DMS 273 (cell line): ENCODE results near the gene SLC7A7.
A peak's percentile ranks its signal among the peaks of the same experiment; 100 is the strongest.
"Not testable (repeated sequence)": the region's sequence is repeated elsewhere in the genome, so short reads cannot be mapped to it uniquely, and the experiment has no call there.

Experiments
- DNase-seq: peaks from one replicate; lab custom pipeline; 2025; ENCODE audit not compliant: unreplicated experiment; lab: John Stamatoyannopoulos, UW

SLC7A7 gene

GRCh38 chr14:22793976-22794375, 21.3 kb downstream of the SLC7A7 start:
- DNase-seq = no peak

GRCh38 chr14:22793550-22793949, 21.7 kb downstream of the SLC7A7 start:
- DNase-seq = not testable (repeated sequence)

- DNase-seq = no peak
These were observed 23.1 kb downstream of the SLC7A7 start for GRCh38 chr14:22792158-22792557.

GRCh38 chr14:22791301-22791700, 23.9 kb downstream of the SLC7A7 start:
- DNase-seq = peak; percentile 36

GRCh38 chr14:22786685-22787084, 28.6 kb downstream of the SLC7A7 start:
- no peak for DNase-seq

- DNase-seq = no peak
These were observed 33.8 kb downstream of the SLC7A7 start for GRCh38 chr14:22781301-22781991.

GRCh38 chr14:22780941-22781300, 34.3 kb downstream of the SLC7A7 start:
- DNase-seq = no peak

GRCh38 chr14:22780105-22780679, 35.0 kb downstream of the SLC7A7 start:
- no peak for DNase-seq

GRCh38 chr14:22778084-22778483, 37.2 kb downstream of the SLC7A7 start:
- DNase-seq = no peak

GRCh38 chr14:22776849-22777248, 38.4 kb downstream of the SLC7A7 start:
- not testable (repeated sequence) for DNase-seq

GRCh38 chr14:22776215-22776614, 39.0 kb downstream of the SLC7A7 start:
- no peak for DNase-seq

- DNase-seq = no peak
These were observed 41.1 kb downstream of the SLC7A7 start for GRCh38 chr14:22774011-22774706.

GRCh38 chr14:22773162-22774010, 41.8 kb downstream of the SLC7A7 start:
- no peak for DNase-seq

- no peak for DNase-seq
These were observed 42.5 kb downstream of the SLC7A7 start for GRCh38 chr14:22772725-22773124.

GRCh38 chr14:22770481-22771187, 44.6 kb downstream of the SLC7A7 start:
- no peak for DNase-seq

- DNase-seq = no peak
These were observed 45.9 kb downstream of the SLC7A7 start for GRCh38 chr14:22769369-22769768.

- no peak for DNase-seq
These were observed 46.3 kb downstream of the SLC7A7 start for GRCh38 chr14:22768947-22769346.

GRCh38 chr14:22767323-22767589, 48.0 kb downstream of the SLC7A7 start:
- no peak for DNase-seq

GRCh38 chr14:22766457-22767322, 48.5 kb downstream of the SLC7A7 start, which contains the start of gene OXA1L:
TSS of gene OXA1L (plus strand) at chr14:22766688. CDS start at chr14:22766702, 14 bp downstream.
- DNase-seq = peak; percentile 99

- peak; percentile 20 for DNase-seq
These were observed 50.9 kb downstream of the SLC7A7 start for GRCh38 chr14:22764382-22764781.
